Kasumi-1 (cell line): ENCODE data around the gene PTDSS2.
A peak's percentile ranks its signal among the peaks of the same experiment; 100 is the strongest.
"Not testable (repeated sequence)": the region's sequence is repeated elsewhere in the genome, so short reads cannot be mapped to it uniquely, and the experiment has no call there.

Experiments
- DNase-seq, 2 experiments: peaks; one replicate each; lab custom pipeline; 2025; lab: John Stamatoyannopoulos, UW

The PTDSS2 gene

DNA sequence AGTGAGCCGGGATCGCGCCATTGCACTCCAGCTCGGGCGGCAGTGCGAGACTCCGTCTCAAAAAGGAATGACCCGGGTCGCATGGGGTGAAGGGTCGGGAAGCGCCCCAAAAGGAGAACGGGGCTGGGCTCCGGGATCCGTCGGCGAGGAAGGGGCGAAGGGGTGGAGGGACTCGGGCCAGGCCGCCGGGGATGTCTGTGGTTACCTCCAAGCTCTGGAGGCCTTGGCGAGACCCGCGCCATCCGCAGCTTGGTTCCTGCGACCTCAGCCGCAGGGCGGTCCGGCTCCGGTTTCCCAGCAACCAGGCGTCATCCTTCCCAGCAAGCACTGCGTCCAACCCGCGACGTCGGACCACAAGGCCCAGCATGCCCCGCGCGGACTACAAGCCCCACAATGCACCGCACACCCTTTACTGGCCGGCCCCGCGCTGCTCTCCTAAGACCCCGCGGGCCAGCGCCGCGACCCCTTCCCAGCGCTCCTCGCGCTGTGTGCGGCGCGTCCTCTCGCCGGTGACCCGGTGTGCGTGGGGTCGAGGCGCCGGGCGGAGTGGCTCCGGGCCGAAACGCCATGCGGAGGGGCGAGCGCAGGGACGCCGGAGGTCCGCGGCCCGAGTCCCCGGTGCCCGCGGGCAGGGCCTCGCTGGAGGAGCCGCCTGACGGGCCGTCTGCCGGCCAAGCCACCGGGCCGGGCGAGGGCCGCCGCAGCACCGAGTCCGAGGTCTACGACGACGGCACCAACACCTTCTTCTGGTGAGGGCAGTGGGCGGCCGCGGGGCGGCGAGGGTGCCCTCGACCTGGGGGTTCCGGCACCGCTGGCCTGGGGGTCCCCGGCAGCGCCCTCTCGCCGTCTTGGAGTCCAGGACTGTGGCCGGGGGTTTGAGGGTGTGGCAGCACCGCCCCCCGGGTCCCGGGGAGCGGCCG is at the start of gene PTDSS2:
TSS of gene PTDSS2 (plus strand) at position 391 of the 920 bp plus-strand sequence. CDS start at position 568, 177 bp downstream.
- DNase-seq, result peak; percentile 98 to 99

DNA sequence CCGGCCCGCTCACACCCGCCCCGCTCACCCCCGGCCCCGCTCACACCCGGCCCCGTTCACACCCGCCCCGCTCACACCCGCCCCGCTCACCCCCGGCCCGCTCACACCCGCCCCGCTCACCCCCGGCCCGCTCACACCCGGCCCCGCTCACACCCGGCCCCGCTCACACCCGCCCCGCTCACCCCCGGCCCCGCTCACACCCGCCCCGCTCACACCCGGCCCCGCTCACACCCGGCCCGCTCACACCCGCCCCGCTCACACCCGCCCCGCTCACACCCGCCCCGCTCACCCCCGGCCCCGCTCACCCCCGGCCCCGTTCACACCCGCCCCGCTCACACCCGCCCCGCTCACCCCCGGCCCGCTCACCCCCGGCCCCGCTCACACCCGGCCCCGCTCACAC is 48.9 kb upstream of the PTDSS2 start:
- DNase-seq, result not testable (repeated sequence)

GRCh38 chr11:403021-403760 is 46.9 kb upstream of the PTDSS2 start:
- no peak for DNase-seq

DNA sequence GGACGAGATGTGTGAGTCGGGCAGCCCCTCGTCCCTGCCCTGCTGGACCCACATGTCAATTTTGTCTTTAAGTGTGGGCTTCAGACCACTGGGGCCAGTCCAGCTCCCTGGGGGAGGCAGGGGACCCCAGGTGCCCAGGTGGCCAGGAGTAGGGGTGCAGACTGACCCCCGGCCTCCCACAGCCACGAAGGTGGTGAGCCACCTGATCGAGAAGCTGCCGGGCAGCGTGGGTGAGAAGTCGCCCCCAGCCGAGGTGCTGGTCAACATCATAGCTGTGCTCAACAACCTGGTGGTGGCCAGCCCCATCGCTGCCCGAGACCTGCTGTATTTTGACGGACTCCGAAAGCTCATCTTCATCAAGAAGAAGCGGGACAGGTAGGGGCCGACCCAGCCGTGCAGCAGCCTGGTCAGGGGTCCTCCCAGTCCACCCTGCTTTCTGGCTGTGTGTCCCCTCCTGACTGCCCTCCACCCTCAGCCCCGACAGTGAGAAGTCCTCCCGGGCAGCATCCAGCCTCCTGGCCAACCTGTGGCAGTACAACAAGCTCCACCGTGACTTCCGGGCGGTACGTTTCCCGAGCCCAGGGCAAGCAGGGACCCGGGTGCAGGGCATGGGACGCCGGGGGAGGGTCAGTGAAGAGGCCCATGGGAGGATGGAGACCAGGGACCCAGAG is 46.2 kb upstream of the PTDSS2 start:
- no peak for DNase-seq

DNA sequence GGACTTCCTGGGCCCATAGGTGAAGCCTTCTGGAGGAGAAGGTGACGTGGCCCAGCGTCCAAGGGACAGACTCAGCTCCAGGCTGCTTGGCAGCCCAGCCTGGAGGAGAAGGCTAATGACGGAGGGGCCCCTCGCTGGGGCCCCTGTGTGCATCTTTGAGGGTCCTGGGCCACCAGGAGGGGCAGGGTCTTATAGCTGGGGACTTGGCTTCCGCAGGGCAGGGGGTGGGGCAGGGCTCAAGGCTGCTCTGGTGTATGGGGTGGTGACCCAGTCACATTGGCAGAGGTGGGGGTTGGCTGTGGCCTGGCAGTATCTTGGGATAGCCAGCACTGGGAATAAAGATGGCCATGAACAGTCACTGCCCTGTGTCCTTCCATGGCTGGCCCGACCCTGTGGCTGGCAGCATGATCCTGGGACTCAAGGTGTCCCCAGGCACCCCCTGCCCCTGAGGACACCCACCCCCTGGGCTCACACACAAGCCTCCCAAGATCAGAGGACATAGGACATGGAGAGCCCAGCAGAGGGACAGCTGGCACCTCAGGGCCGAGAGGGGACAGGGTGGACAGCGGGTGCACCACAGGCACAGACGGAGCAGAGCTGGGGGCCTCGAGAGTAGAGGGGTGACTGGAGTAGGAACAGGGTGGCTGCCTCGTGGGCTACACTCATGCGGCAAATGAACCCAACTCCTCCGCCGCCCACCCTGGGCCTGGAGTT is 45.4 kb upstream of the PTDSS2 start:
- DNase-seq, result no peak

GRCh38 chr11:405323-405953 is 44.6 kb upstream of the PTDSS2 start:
- no peak for DNase-seq

DNA sequence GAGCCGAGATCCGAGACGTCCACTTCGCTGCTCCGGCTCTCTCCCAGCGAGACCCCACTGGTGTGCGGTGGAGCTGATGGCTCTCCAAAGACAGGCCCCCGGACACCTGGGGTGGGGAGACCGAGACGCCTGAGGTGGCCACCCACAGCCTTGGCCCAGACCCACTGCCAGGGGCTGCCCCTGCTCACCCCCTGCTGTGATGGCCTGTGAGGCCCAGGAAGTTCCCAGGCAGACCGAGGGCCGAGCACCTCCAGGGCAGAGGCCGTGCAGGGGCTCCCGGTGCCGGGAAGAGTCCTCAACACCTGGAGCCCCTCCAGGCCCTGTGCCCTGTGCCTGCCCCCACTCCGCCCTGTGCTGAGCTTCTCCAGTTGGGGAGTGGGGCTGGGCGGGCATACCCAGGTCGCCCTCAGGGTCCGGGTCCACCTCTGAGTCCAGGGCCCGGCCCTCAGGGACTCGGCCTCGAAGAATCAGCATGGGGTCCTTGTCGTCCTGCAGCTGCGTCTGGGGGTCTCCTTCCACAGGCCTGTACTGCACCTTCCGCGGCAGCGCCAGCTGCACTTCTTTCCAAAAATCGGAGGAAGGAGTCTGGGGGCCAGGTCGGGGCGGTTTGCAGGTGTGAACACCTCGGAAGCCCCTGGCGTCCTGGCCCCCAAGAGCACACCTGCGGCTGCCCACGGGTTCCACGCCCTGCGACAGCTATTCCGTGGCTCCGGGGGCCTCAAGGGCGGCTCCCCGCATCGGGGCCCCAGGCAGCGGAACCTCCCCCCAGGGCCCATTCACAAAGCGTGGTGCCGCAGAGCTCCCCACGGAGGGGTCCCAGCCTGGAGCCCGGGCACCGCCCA is 43.9 kb upstream of the PTDSS2 start:
- no peak for DNase-seq

- DNase-seq, result peak; percentile 91 to 92
These were observed 43.1 kb upstream of the PTDSS2 start for GRCh38 chr11:406796-407650.

DNA sequence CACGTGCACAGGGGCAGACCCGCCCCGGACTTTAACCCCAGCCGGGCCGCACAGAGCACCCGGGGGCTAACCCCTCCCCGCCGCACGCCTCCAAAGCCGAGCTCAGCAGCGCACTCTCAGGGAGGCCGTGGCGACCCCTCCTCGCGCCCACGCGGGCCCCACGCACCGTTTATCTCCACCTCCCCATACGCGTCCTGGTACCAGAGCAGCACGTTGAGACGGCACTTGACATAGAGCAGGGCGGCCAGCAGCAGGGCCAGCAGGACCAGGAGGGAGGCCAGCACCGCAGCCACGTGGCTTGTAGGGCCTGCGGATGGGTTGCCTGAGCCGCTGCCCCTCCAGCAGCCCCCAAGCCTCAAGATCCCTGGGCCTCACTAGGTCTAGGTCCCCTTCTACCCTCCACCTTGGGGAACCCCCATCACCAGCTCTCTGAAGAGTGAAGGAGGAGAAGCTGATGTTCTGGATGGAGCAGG is 42.4 kb upstream of the PTDSS2 start:
- DNase-seq, result no peak

- no peak for DNase-seq
These were observed 41.7 kb upstream of the PTDSS2 start for GRCh38 chr11:408154-409007.

GRCh38 chr11:409008-409599 is 41.0 kb upstream of the PTDSS2 start:
- no peak for DNase-seq

DNA sequence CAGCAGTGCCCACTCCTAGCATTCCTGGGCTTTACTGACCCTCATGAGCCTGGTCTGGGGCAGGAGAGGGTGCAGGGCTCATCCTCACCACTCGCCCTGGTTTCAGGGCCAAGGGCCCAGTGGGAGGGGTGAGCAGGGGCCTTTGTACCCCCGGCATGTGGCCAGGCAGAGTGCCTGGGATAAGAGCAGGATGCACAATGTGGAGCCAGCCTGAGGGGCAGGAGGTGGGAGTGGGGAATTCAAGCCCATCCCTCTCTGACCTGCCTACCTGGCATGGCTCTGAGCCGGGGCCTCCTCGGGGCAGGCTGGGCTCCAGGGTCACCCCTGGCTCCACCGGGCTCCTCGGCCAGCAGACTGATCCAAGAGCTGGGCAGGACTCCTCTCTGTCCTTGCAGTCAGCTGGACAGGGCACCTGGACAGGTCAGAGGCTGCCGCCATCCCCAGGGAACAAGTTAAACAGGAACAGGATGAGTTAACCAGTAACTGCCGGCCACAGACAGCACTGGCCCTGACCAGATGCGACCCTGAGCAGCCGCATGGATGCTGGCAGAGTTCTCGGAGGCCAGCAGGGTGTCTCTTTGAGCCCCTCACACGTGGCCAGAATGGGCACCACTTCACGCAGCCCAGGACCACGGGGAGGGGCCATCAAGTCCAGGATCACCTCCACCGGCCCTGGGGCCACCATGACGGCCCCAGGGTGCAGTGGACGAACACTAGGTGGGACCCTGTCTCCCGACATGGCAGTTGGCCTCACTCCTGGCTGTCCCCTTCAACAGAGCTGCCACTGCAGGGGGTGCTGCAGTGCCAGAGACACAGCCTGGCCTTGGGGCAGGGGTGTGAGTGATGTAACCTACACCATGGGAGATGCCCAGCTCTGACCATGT is 40.2 kb upstream of the PTDSS2 start:
- no peak for DNase-seq

DNA sequence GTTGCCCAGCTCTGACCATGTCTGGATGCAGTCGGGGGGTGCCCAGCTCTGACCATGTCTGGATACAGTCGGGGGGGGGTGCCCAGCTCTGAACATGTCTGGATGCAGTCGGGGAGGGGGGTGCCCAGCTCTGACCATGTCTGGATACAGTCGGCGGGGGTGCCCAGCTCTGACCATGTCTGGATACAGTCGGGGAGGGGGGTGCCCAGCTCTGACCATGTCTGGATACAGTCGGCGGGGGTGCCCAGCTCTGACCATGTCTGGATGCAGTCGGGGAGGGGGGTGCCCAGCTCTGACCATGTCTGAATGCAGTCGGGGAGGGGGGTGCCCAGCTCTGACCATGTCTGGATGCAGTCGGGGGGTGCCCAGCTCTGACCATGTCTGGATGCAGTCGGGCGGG is 39.4 kb upstream of the PTDSS2 start:
- DNase-seq, result not testable (repeated sequence)

DNA sequence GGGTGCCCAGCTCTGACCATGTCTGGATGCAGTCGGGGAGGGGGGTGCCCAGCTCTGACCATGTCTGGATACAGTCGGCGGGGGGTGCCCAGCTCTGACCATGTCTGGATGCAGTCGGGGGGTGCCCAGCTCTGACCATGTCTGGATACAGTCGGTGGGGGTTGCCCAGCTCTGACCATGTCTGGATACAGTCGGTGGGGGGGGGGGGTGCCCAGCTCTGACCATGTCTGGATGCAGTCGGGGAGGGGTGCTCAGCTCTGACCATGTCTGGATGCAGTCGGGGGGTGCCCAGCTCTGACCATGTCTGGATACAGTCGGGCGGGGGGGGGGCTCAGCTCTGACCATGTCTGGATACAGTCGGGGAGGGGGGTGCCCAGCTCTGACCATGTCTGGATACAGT is 38.6 kb upstream of the PTDSS2 start:
- DNase-seq, result not testable (repeated sequence)

GRCh38 chr11:412641-413119 is 37.4 kb upstream of the PTDSS2 start:
- no peak for DNase-seq
